ENCODE measurements around the gene PPP1R13L. TPM values are rescaled to one million over a fixed set of nuclear protein-coding genes. Genes with fewer than 3 reads are reported as not detected.

Gene PPP1R13L
- total RNA-seq, 6 experiments from 2014 or later = 10.2 to 24.7 (median 22.2) TPM

- H3K4me1 Mint-ChIP-seq (ENCODE audit: low read depth) = no peaks in the 10 kb centered on the region
- no peak for TF ChIP-seq CTCF (IDR thresholded peaks at IDR 0.05)
- H3K36me3 Mint-ChIP-seq (ENCODE audit: low read depth) = peaks cover 42% of the 10 kb centered on the region
- H3K27ac Mint-ChIP-seq = no peak overlapping the region
- DNase-seq = no peak
- H3K9me3 Mint-ChIP-seq = no peaks in the 10 kb centered on the region
- no peak overlapping the region for H3K4me3 Mint-ChIP-seq
- peaks cover 2% of the 10 kb centered on the region; the same call in 1 of the 2 replicates for H3K27me3 Mint-ChIP-seq (ENCODE audit: insufficient read depth)
These were observed 52.8 kb downstream of the PPP1R13L start for GRCh38 chr19:45352062-45352461.

GRCh38 chr19:45351401-45351952, 53.4 kb downstream of the PPP1R13L start:
- peaks cover 2% of the 10 kb centered on the region; the same call in 1 of the 2 replicates for H3K27me3 Mint-ChIP-seq (ENCODE audit: insufficient read depth)
- H3K9me3 Mint-ChIP-seq = no peaks in the 10 kb centered on the region
- no peak overlapping the region for H3K27ac Mint-ChIP-seq
- H3K4me3 Mint-ChIP-seq = no peak overlapping the region
- H3K4me1 Mint-ChIP-seq (ENCODE audit: low read depth) = no peaks in the 10 kb centered on the region
- TF ChIP-seq CTCF (IDR thresholded peaks at IDR 0.05) = no peak
- peaks cover 36% of the 10 kb centered on the region for H3K36me3 Mint-ChIP-seq (ENCODE audit: low read depth)
- no peak for DNase-seq

- DNase-seq = no peak
- TF ChIP-seq CTCF (IDR thresholded peaks at IDR 0.05) = no peak
- H3K4me3 Mint-ChIP-seq = no peak overlapping the region
- no peaks in the 10 kb centered on the region for H3K9me3 Mint-ChIP-seq
- peaks cover 2% of the 10 kb centered on the region; the same call in 1 of the 2 replicates for H3K27me3 Mint-ChIP-seq (ENCODE audit: insufficient read depth)
- peaks cover 27% of the 10 kb centered on the region for H3K36me3 Mint-ChIP-seq (ENCODE audit: low read depth)
- H3K4me1 Mint-ChIP-seq (ENCODE audit: low read depth) = no peaks in the 10 kb centered on the region
- H3K27ac Mint-ChIP-seq = no peak overlapping the region
These were observed 54.3 kb downstream of the PPP1R13L start for GRCh38 chr19:45350477-45351058.

- no peak for TF ChIP-seq CTCF (IDR thresholded peaks at IDR 0.05)
- no peak overlapping the region for H3K4me3 Mint-ChIP-seq
- H3K27me3 Mint-ChIP-seq (ENCODE audit: insufficient read depth) = peaks cover 2% of the 10 kb centered on the region
- no peaks in the 10 kb centered on the region for H3K9me3 Mint-ChIP-seq
- DNase-seq = no peak
- H3K4me1 Mint-ChIP-seq (ENCODE audit: low read depth) = no peaks in the 10 kb centered on the region
- H3K27ac Mint-ChIP-seq = no peak overlapping the region
- H3K36me3 Mint-ChIP-seq (ENCODE audit: low read depth) = peaks cover 23% of the 10 kb centered on the region
These were observed 55.4 kb downstream of the PPP1R13L start for GRCh38 chr19:45349430-45349941.

- H3K4me1 Mint-ChIP-seq (ENCODE audit: low read depth) = no peaks in the 10 kb centered on the region
- peaks cover 2% of the 10 kb centered on the region for H3K27me3 Mint-ChIP-seq (ENCODE audit: insufficient read depth)
- H3K4me3 Mint-ChIP-seq = no peak overlapping the region
- H3K27ac Mint-ChIP-seq = no peak overlapping the region
- TF ChIP-seq CTCF (IDR thresholded peaks at IDR 0.05) = no peak
- H3K36me3 Mint-ChIP-seq (ENCODE audit: low read depth) = peaks cover 23% of the 10 kb centered on the region
- no peaks in the 10 kb centered on the region for H3K9me3 Mint-ChIP-seq
- DNase-seq = no peak
These were observed 55.8 kb downstream of the PPP1R13L start for GRCh38 chr19:45349126-45349415.

All from HFFc6 (cell line).